Neural cell (in vitro differentiated cells): ENCODE results near the gene GPC2. TPM values are rescaled to one million over a fixed set of nuclear protein-coding genes. Genes with fewer than 3 reads are reported as not detected.
A peak's percentile ranks its signal among the peaks of the same experiment; 100 is the strongest.
"Not testable (repeated sequence)": the region's sequence is repeated elsewhere in the genome, so short reads cannot be mapped to it uniquely, and the experiment has no call there.

Experiments used
- H2AFZ ChIP-seq: fragments of 200-600, 300-800 bp; sonication (generic), shearing (Covaris generic); 2 replicates; pipeline ENCODE4 v1.6.0; 2014; ENCODE audit warnings: low read depth, mild to moderate bottlenecking, antibody characterized with exemption, low read length, moderate library complexity
- H3F3A ChIP-seq: fragments of 200-600 bp; shearing (Covaris generic); 2 replicates; pipeline ENCODE4 v1.6.1; 2016; ENCODE audit warnings: mild to moderate bottlenecking, moderate library complexity, mixed read lengths, antibody characterized with exemption, low read length; ENCODE audit not compliant: insufficient read depth, poor library complexity, severe bottlenecking
- H3K27ac ChIP-seq: fragments of 200-600, 300-800 bp; sonication (generic), shearing (Covaris generic); 2 replicates; pipeline ENCODE4 v1.5.1; 2014; ENCODE audit warnings: mild to moderate bottlenecking, low read length, moderate library complexity
- H3K27me3 ChIP-seq: fragments of 300-800, 200-600 bp; sonication (generic), shearing (Covaris generic); 2 replicates; pipeline ENCODE4 v1.6.0; 2014; ENCODE audit warnings: mild to moderate bottlenecking, low read depth, low read length, moderate library complexity; ENCODE audit not compliant: insufficient read depth
- H3K36me3 ChIP-seq: fragments of 300-800, 200-600 bp; sonication (generic), shearing (Covaris generic); 2 replicates; pipeline ENCODE4 v1.5.1; 2014; ENCODE audit warnings: mild to moderate bottlenecking, antibody characterized with exemption, low read length, moderate library complexity; ENCODE audit not compliant: insufficient read depth
- H3K4me2 ChIP-seq: fragments of 300-800, 200-600 bp; sonication (generic), shearing (Covaris generic); 2 replicates; pipeline ENCODE4 v1.6.0; 2014; ENCODE audit warnings: mild to moderate bottlenecking, low read length
- H3K4me3 ChIP-seq: fragments of 300-800, 200-600 bp; sonication (generic), shearing (Covaris generic); 2 replicates; pipeline ENCODE4 v1.5.1; 2014; ENCODE audit warnings: mild to moderate bottlenecking, low read length, moderate library complexity
- H3K79me2 ChIP-seq: fragments of 200-600 bp; shearing (Covaris generic); replicated peaks from 2 replicates; pipeline ENCODE4 v1.6.0; 2014; ENCODE audit warnings: mild to moderate bottlenecking, low read length, moderate library complexity; ENCODE audit not compliant: insufficient read depth
- H3K9ac ChIP-seq: fragments of 300-800, 200-600 bp; sonication (generic), shearing (Covaris generic); 2 replicates; pipeline ENCODE4 v1.6.1; 2016; ENCODE audit warnings: mild to moderate bottlenecking, low read length, mixed read lengths
- H3K9me2 ChIP-seq: fragments of 200-600 bp; shearing (Covaris generic); 2 replicates; pipeline ENCODE4 v1.6.1; 2016; ENCODE audit warnings: mild to moderate bottlenecking, low read length, mixed read lengths; ENCODE audit not compliant: insufficient read depth
- H3K9me3 ChIP-seq: fragments of 200-600, 300-800 bp; sonication (generic), shearing (Covaris generic); 2 replicates; pipeline ENCODE4 v1.6.1; 2016; ENCODE audit warnings: mild to moderate bottlenecking, mixed run types, low read length, moderate library complexity, mixed read lengths
- H4K20me1 ChIP-seq: fragments of 200-600 bp; shearing (Covaris generic); 2 replicates; pipeline ENCODE4 v1.6.1; 2016; ENCODE audit warnings: mild to moderate bottlenecking, mixed run types; ENCODE audit not compliant: insufficient read depth
- CTCF ChIP-seq: fragments of 450-650 bp; IDR thresholded peaks from 2 replicates; pipeline ENCODE4 v1.5.1; 2014; ENCODE audit warnings: antibody characterized with exemption, mild to moderate bottlenecking, moderate library complexity; ENCODE audit not compliant: poor library complexity, severe bottlenecking
- EP300 ChIP-seq: fragments of 450-650 bp; conservative IDR thresholded peaks from 2 replicates; pipeline ENCODE4 v1.6.1; 2014; ENCODE audit warnings: antibody characterized with exemption, mild to moderate bottlenecking, moderate library complexity; ENCODE audit not compliant: poor library complexity, severe bottlenecking
- EZH2 ChIP-seq: fragments of 200-600, 300-800 bp; shearing (Covaris generic), sonication (generic); IDR thresholded peaks from 2 replicates; pipeline ENCODE4 v1.6.1; 2014; ENCODE audit warnings: antibody characterized with exemption, low read length, borderline replicate concordance, mild to moderate bottlenecking; ENCODE audit not compliant: insufficient read depth, poor library complexity, severe bottlenecking
- MXI1 ChIP-seq: fragments of 450-650 bp; conservative IDR thresholded peaks from 2 replicates; pipeline ENCODE4 v1.6.1; 2014; ENCODE audit warnings: antibody characterized with exemption, mild to moderate bottlenecking; ENCODE audit not compliant: poor library complexity, severe bottlenecking
- POLR2AphosphoS5 ChIP-seq: IDR thresholded peaks from 2 replicates; pipeline ENCODE4 v1.6.1; 2012
- RAD21 ChIP-seq: fragments of 450-650 bp; conservative IDR thresholded peaks from 2 replicates; pipeline ENCODE4 v1.6.1; 2014; ENCODE audit warnings: antibody characterized with exemption, mild to moderate bottlenecking, moderate library complexity
- REST ChIP-seq: IDR thresholded peaks from 2 replicates; pipeline ENCODE4 v1.6.1; 2012; ENCODE audit warnings: borderline replicate concordance
- SMC3 ChIP-seq: fragments of 450-650 bp; conservative IDR thresholded peaks from 2 replicates; pipeline ENCODE4 v1.6.1; 2014; ENCODE audit warnings: antibody characterized with exemption, mild to moderate bottlenecking, moderate library complexity; ENCODE audit not compliant: poor library complexity
- TAF1 ChIP-seq: IDR thresholded peaks from 2 replicates; pipeline ENCODE4 v1.6.1; 2012; ENCODE audit warnings: low read depth
- polyA plus RNA-seq: library from polyadenylated mRNA; depleted of rRNA; stranded (reverse); fragments of >200 nt; gene quantifications from 2 replicates; pipeline ENCODE4 v1.2.3, GENCODE V29; 2014

GPC2 gene
- polyA plus RNA-seq, 1 donor from 2014 or later = 506 TPM

DNA sequence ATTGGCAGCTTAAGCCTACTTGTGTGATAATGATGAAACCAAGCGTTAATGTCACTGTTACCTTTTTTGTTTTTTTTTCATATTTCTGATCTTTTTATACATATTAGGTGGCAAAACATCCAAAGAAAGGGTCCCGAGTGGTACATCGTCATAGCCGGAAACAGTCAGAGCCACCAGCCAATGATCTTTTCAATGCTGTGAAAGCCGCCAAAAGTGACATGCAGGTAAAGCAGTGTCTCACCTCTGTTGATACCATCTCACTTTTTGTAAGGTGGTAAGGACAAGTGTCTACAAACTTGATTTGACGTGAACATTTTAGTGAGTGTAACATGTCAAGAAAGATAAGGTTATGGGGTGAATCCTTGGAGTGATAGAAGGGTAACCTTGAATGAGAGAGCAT is 5.4 kb upstream of the GPC2 start:
- H3K9me3 ChIP-seq, H4K20me1 ChIP-seq, H3K4me3 ChIP-seq, H3K9me2 ChIP-seq, H3K27me3 ChIP-seq, H3K4me2 ChIP-seq, H3K36me3 ChIP-seq, H3K9ac ChIP-seq, H2AFZ ChIP-seq, H3F3A ChIP-seq, H3K27ac ChIP-seq, H3K79me2 ChIP-seq: not testable (repeated sequence)

- not testable (repeated sequence) for H3K27ac ChIP-seq, H3K36me3 ChIP-seq, H2AFZ ChIP-seq, H3F3A ChIP-seq, H3K9ac ChIP-seq, H3K4me2 ChIP-seq, H4K20me1 ChIP-seq, H3K9me3 ChIP-seq, H3K27me3 ChIP-seq, H3K9me2 ChIP-seq, H3K4me3 ChIP-seq
- H3K79me2 ChIP-seq = peaks cover 20% of the 10 kb centered on the region
Measured at GRCh38 chr7:100180084-100180483, 2.9 kb upstream of the GPC2 start.

DNA sequence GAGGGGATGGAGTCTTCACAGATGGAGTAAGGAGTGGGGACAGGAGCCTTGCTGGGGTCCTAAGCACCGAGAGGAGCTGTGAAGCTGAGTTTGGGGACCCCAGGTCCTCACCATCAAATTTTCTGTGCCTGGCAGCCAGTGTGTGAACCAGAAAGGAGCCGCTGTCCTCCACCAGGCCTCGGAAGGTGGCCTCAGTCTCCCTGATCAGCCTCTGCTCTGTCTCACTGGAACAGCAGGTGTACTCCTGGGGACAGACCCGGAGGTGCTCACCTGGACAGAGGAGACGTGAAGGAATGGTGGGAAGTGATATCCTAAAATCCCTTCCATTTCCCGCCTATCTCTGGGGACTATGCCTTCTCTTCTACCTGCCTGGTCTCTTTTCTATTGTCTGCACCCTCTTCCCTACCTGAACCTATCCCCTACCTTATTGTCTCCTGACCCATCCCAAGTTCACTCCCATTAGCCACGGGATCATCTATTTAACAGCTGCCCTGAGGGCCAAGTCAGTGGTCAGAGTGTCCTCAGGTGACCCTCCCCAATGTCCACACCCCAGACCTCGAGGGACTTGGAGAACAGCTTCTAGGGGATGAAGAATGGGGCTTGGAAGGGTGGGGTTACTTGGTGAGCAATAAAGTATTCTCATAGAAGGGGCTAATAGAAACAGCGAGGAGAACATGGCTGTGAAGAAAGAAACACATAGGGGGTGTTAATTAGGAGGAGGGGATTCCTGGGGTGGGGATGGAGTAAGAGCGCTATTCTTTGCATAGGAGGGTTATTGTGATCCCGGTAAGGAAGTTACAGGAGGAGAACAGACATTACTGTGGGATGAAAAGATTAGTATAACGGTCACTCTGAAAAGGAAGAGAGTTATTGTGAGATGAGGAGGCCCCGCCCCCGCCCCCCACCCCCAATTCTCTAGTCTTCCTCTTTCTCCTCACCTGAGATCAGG is 811 bp downstream of the GPC2 start:
- no peaks in the 10 kb centered on the region for H4K20me1 ChIP-seq
- peak overlapping the region; percentile 44 for H2AFZ ChIP-seq
- H3K9me2 ChIP-seq = no peaks in the 10 kb centered on the region
- H3K27ac ChIP-seq = peak overlapping the region; percentile 88
- H3K9ac ChIP-seq = peak overlapping the region; percentile 99
- H3K9me3 ChIP-seq = no peaks in the 10 kb centered on the region
- TF ChIP-seq REST = no peak
- TF ChIP-seq EZH2 = no peak
- TF ChIP-seq SMC3 = no peak
- TF ChIP-seq CTCF = no peak
- TF ChIP-seq EP300 = no peak
- TF ChIP-seq TAF1 = no peak
- no peak for TF ChIP-seq MXI1
- TF ChIP-seq POLR2AphosphoS5 = no peak
- no peak for TF ChIP-seq RAD21
- H3K27me3 ChIP-seq = no peaks in the 10 kb centered on the region
- peaks cover 22% of the 10 kb centered on the region for H3K79me2 ChIP-seq
- H3K4me3 ChIP-seq = peak overlapping the region; percentile 88
- H3K36me3 ChIP-seq = no peaks in the 10 kb centered on the region
- peak overlapping the region; percentile 100 for H3K4me2 ChIP-seq
- H3F3A ChIP-seq = no peaks in the 10 kb centered on the region
